Esophagus squamous epithelium (tissue), 4 donors: ENCODE results near the gene DNAJB8.

ENCODE experiments used
- CTCF ChIP-seq, 6 experiments: fragments of 450-650 bp in 4 of 6; fragments of 200-600 bp in 2 of 6; sonication (generic) in 2 of 6; IDR thresholded peaks; one replicate each; pipeline ENCODE4 v1.5.1; 2016 to 2019; ENCODE audit warnings: antibody characterized with exemption in 6 of 6, mild to moderate bottlenecking in 4 of 6, moderate library complexity in 4 of 6
- POLR2A ChIP-seq, 4 donors: fragments of 450-650 bp; IDR thresholded peaks; one replicate each; pipeline ENCODE4 v1.6.1; 2017; ENCODE audit warnings: antibody characterized with exemption in 4 of 4, mild to moderate bottlenecking in 4 of 4, moderate library complexity in 3 of 4

GRCh38 chr3:128452120-128452519, 14.6 kb downstream of the DNAJB8 start:
- TF ChIP-seq CTCF (IDR thresholded peaks at IDR 0.05) = no peak
- no peak for TF ChIP-seq POLR2A (IDR thresholded peaks at IDR 0.05)
